IMR-90 (cell line): ENCODE results near the gene NOX1. TPM values are rescaled to one million over a fixed set of nuclear protein-coding genes. Genes with fewer than 3 reads are reported as not detected.

Source experiments
- ATAC-seq: fragments of 200-7000 bp; cut with Tn5 transposase; 2 replicates; pipeline ENCODE4 v1.9.1; 2020; ENCODE audit warnings: low read depth, mild to moderate bottlenecking, moderate library complexity
- BruUV-seq: library from RNA; stranded (reverse); fragments of 400-500 nt; replicated peaks from 2 replicates; lab custom pipeline; 2021; lab: Mats Ljungman, UMichigan
- CTCF ChIA-PET: fragments of 300-600 bp; formaldehyde crosslinking; extraction: SDS; loops from one replicate; lab custom pipeline; 2021; ENCODE audit warnings: antibody characterized with exemption; lab: Yijun Ruan, JAX
- POLR2A ChIA-PET: fragments of 300-600 bp; sonication (Branson Sonifier 250); formaldehyde crosslinking; loops from one replicate; lab custom pipeline; 2022; ENCODE audit warnings: antibody characterized with exemption; ENCODE audit not compliant: unreplicated experiment; lab: Charles Lee
- DNase-seq: peaks from one replicate; pipeline ENCODE4 v3.0.0; 2013
- H2AFZ ChIP-seq: replicated peaks from 2 replicates; pipeline ENCODE3; 2013; ENCODE audit warnings: low read length, mild to moderate bottlenecking; ENCODE audit not compliant: poor library complexity
- H2AK5ac ChIP-seq: 2 replicates; pipeline ENCODE4 v1.6.1; 2013; ENCODE audit warnings: low read depth, low read length, inconsistent platforms
- H2AK9ac ChIP-seq: replicated peaks from 2 replicates; pipeline ENCODE3; 2013; ENCODE audit warnings: mild to moderate bottlenecking, low read depth, low read length, moderate library complexity; ENCODE audit not compliant: poor library complexity
- H2BK120ac ChIP-seq: 2 replicates; pipeline ENCODE4 v1.6.1; 2013; ENCODE audit warnings: low read depth, low read length, inconsistent platforms
- H2BK15ac ChIP-seq: 3 replicates; pipeline ENCODE4 v1.6.1; 2013; ENCODE audit warnings: low read depth, low read length, inconsistent platforms
- H2BK20ac ChIP-seq: 2 replicates; pipeline ENCODE4 v1.6.1; 2013; ENCODE audit warnings: low read depth, mild to moderate bottlenecking, inconsistent platforms, low read length, moderate library complexity
- H2BK5ac ChIP-seq: 2 replicates; pipeline ENCODE4 v1.6.1; 2013; ENCODE audit warnings: mild to moderate bottlenecking, low read depth, low read length, inconsistent platforms; ENCODE audit not compliant: poor library complexity, severe bottlenecking
- H3K14ac ChIP-seq: replicated peaks from 2 replicates; pipeline ENCODE4 v1.6.1; 2013; ENCODE audit warnings: low read depth, low read length, inconsistent platforms
- H3K18ac ChIP-seq: 2 replicates; pipeline ENCODE4 v1.6.1; 2013; ENCODE audit warnings: low read depth, low read length, control low read depth
- H3K23ac ChIP-seq: 2 replicates; pipeline ENCODE4 v1.6.1; 2013; ENCODE audit warnings: low read depth, low read length, inconsistent platforms
- H3K27ac ChIP-seq: 2 replicates; pipeline ENCODE4 v1.5.1; 2013; ENCODE audit warnings: mild to moderate bottlenecking, control low read depth, low read length; ENCODE audit not compliant: insufficient read depth
- H3K27me3 ChIP-seq: 2 replicates; pipeline ENCODE4 v1.6.1; 2013; ENCODE audit warnings: low read length; ENCODE audit not compliant: control insufficient read depth, insufficient read depth
- H3K36me3 ChIP-seq: 2 replicates; pipeline ENCODE4 v1.6.1; 2013; ENCODE audit warnings: low read length, mixed read lengths; ENCODE audit not compliant: control insufficient read depth, insufficient read depth
- H3K4ac ChIP-seq: 2 replicates; pipeline ENCODE4 v1.6.1; 2013; ENCODE audit warnings: low read depth, low read length, inconsistent platforms
- H3K4me1 ChIP-seq: 2 replicates; pipeline ENCODE4 v1.6.1; 2013; ENCODE audit warnings: low read length, mixed read lengths; ENCODE audit not compliant: control insufficient read depth, insufficient read depth
- H3K4me2 ChIP-seq: 2 replicates; pipeline ENCODE4 v1.6.1; 2013; ENCODE audit warnings: low read depth, mild to moderate bottlenecking, control low read depth, low read length, moderate library complexity
- H3K4me3 ChIP-seq: 2 replicates; pipeline ENCODE4 v1.5.1; 2013; ENCODE audit warnings: low read depth, mild to moderate bottlenecking, control low read depth, low read length, moderate library complexity; ENCODE audit not compliant: insufficient read depth
- H3K56ac ChIP-seq: 2 replicates; pipeline ENCODE4 v1.6.1; 2013; ENCODE audit warnings: low read length, inconsistent platforms; ENCODE audit not compliant: insufficient read depth; ENCODE audit errors: extremely low read depth
- H3K79me1 ChIP-seq, 2 experiments: 2 replicates each; pipeline ENCODE4 v1.6.1; 2013; ENCODE audit warnings: low read length in 2 of 2, inconsistent platforms in 1 of 2, low read depth in 1 of 2
- H3K9ac ChIP-seq: 2 replicates; pipeline ENCODE4 v1.6.1; 2013; ENCODE audit warnings: low read depth, low read length, control low read depth
- H3K9me1 ChIP-seq: 2 replicates; pipeline ENCODE4 v1.6.1; 2013; ENCODE audit warnings: low read length, inconsistent platforms; ENCODE audit not compliant: insufficient read depth
- H3K9me3 ChIP-seq: 2 replicates; pipeline ENCODE4 v1.6.1; 2013; ENCODE audit warnings: low read length; ENCODE audit not compliant: control insufficient read depth, insufficient read depth
- H4K20me1 ChIP-seq: 2 replicates; pipeline ENCODE4 v1.6.1; 2013; ENCODE audit warnings: low read length, inconsistent platforms; ENCODE audit not compliant: insufficient read depth
- H4K5ac ChIP-seq: 2 replicates; pipeline ENCODE4 v1.6.1; 2013; ENCODE audit warnings: mild to moderate bottlenecking, low read depth, low read length, control low read depth
- H4K8ac ChIP-seq, 2 experiments: 2 replicates each; pipeline ENCODE4 v1.6.1; 2013; ENCODE audit warnings: low read depth in 2 of 2, low read length in 2 of 2, control low read depth in 1 of 2, inconsistent platforms in 1 of 2
- H4K91ac ChIP-seq: 2 replicates; pipeline ENCODE4 v1.6.1; 2013; ENCODE audit warnings: low read depth, low read length, inconsistent platforms; ENCODE audit not compliant: insufficient read depth
- BHLHE40 ChIP-seq: fragments of 150-350 bp; IDR thresholded peaks from 2 replicates; pipeline ENCODE4 v1.6.1; 2016; ENCODE audit warnings: mild to moderate bottlenecking, low read depth, low read length
- CEBPB ChIP-seq: IDR thresholded peaks from 2 replicates; pipeline ENCODE4 v1.6.1; 2012; ENCODE audit warnings: low read depth, low read length, improper control_type of control experiment
- CHD1 ChIP-seq: IDR thresholded peaks from 2 replicates; pipeline ENCODE4 v1.6.1; 2012; ENCODE audit warnings: low read depth, low read length, improper control_type of control experiment
- FOS ChIP-seq: fragments of 150-350 bp; IDR thresholded peaks from 2 replicates; pipeline ENCODE4 v1.6.1; 2016; ENCODE audit warnings: low read depth, low read length
- MAFK ChIP-seq: IDR thresholded peaks from 2 replicates; pipeline ENCODE4 v1.6.1; 2012; ENCODE audit warnings: low read depth, low read length, improper control_type of control experiment
- MAZ ChIP-seq: IDR thresholded peaks from 2 replicates; pipeline ENCODE4 v1.6.1; 2012; ENCODE audit warnings: low read depth, mild to moderate bottlenecking, low read length, improper control_type of control experiment, moderate library complexity, borderline replicate concordance
- MXI1 ChIP-seq: IDR thresholded peaks from 2 replicates; pipeline ENCODE4 v1.6.1; 2012; ENCODE audit warnings: low read depth, mild to moderate bottlenecking, low read length, moderate library complexity, borderline replicate concordance
- NFE2L2 ChIP-seq: fragments of 150-350 bp; IDR thresholded peaks from 2 replicates; pipeline ENCODE4 v1.6.1; 2016; ENCODE audit warnings: low read depth, mild to moderate bottlenecking, low read length
- POLR2A ChIP-seq: IDR thresholded peaks from 2 replicates; pipeline ENCODE4 v1.6.1; 2012; ENCODE audit warnings: mild to moderate bottlenecking, low read depth, low read length
- RAD21 ChIP-seq: IDR thresholded peaks from 2 replicates; pipeline ENCODE4 v1.6.1; 2012; ENCODE audit warnings: low read length, improper control_type of control experiment
- RCOR1 ChIP-seq: IDR thresholded peaks from 2 replicates; pipeline ENCODE4 v1.6.1; 2012; ENCODE audit warnings: mild to moderate bottlenecking, low read length, improper control_type of control experiment; ENCODE audit not compliant: insufficient replicate concordance
- RFX5 ChIP-seq: IDR thresholded peaks from 2 replicates; pipeline ENCODE4 v1.8.0; 2012; ENCODE audit warnings: low read depth, mild to moderate bottlenecking, low read length, moderate library complexity
- SMC3 ChIP-seq: fragments of 150-350 bp; IDR thresholded peaks from 2 replicates; pipeline ENCODE4 v1.6.1; 2016; ENCODE audit warnings: low read depth, mild to moderate bottlenecking, antibody characterized with exemption, low read length, moderate library complexity
- dilution Hi-C: fragments of 300-500 bp; cut with HindIII; formaldehyde crosslinking; loops from one replicate; pipeline ENCODE4 v1.14.3; 2018; ENCODE audit warnings: low sequenced_read_pairs; ENCODE audit not compliant: unreplicated experiment
- in situ Hi-C: fragments of 300-500 bp; cut with MboI; formaldehyde crosslinking; loops from 3 replicates; pipeline ENCODE4 v1.14.3; 2019; ENCODE audit warnings: low sequenced_read_pairs, inconsistent platforms, mixed read lengths
- intact Hi-C: fragments of 100-400 bp; cut with micrococcal nuclease; formaldehyde crosslinking; loops from 2 replicates; pipeline ENCODE4 v1.10.0; 2022
- polyA plus RNA-seq, 3 experiments: library from polyadenylated mRNA; depleted of rRNA; stranded (reverse); fragments of >200 nt; gene quantifications; 2 replicates each; pipeline ENCODE4 v1.2.3, GENCODE V29; 2012; ENCODE audit warnings: low replicate concordance in 1 of 3
- total RNA-seq: library from RNA; depleted of rRNA; stranded (reverse); fragments of >200 nt; gene quantifications from 2 replicates; pipeline ENCODE4 v1.2.3, GENCODE V29; 2012
- TF ChIP-seq, protein P1 (sequence below): fragments of 150-350 bp; IDR thresholded peaks from 2 replicates; pipeline ENCODE4 v1.6.1; 2017; ENCODE audit warnings: mild to moderate bottlenecking, antibody characterized with exemption, low read length, low read depth
- TF ChIP-seq, protein P2 (sequence below): fragments of 150-350 bp; IDR thresholded peaks from 2 replicates; pipeline ENCODE4 v1.6.1; 2016; ENCODE audit warnings: low read depth, mild to moderate bottlenecking, low read length, moderate library complexity, borderline replicate concordance

NOX1 gene
- total and polyA plus RNA-seq, 2 of the 4 experiments (the other 2 are of a cell fraction): not detected

DNA sequence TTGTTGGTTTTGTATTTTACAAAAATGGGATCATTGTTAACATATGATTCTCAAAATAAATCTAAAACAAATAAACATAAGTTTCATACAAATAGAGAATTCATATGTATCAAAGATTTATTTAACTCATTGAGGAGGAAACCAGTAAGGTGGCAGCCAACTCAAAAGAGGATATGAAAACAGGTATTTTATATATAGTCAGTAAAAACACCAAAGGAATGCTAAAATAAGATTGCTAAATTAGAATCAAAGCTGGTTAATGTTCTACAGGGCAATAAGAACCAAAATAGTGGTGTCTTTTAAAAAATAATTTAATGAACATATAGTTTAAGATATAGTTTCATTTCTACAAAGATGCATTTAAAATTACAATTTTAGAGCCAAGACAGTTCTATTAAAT is 31.5 kb upstream of the NOX1 start:
- Histone ChIP-seq H2AFZ (no peak overlapping the region), H2BK5ac (no peak overlapping the region), H3K36me3 (no peaks in the 10 kb centered on the region), H3K56ac (no peak overlapping the region), H4K8ac (no peak overlapping the region), H2BK20ac (no peak overlapping the region), H3K4ac (no peak overlapping the region), H4K91ac (no peak overlapping the region), H4K20me1 (no peaks in the 10 kb centered on the region), H3K27ac (no peak overlapping the region), H3K23ac (no peak overlapping the region), H3K14ac (no peak overlapping the region), H2AK9ac (no peak overlapping the region), H3K9ac (no peak overlapping the region), H3K4me2 (no peak overlapping the region), H3K18ac (no peak overlapping the region), H2BK15ac (no peak overlapping the region), H3K9me3 (no peaks in the 10 kb centered on the region), H3K9me1 (no peaks in the 10 kb centered on the region), H3K4me1 (no peaks in the 10 kb centered on the region), H2BK120ac (no peak overlapping the region), H3K27me3 (no peaks in the 10 kb centered on the region; the same call in 1 of the 2 replicates), H4K5ac (no peak overlapping the region), H2AK5ac (no peak overlapping the region), H3K4me3 (no peak overlapping the region), H3K79me1 (no peaks in the 10 kb centered on the region)
- intact Hi-C loops: no loop called here
- TF ChIP-seq MAFK (no peak), RFX5 (no peak), RAD21 (no peak), CHD1 (no peak), CEBPB (no peak), FOS (no peak), SMC3 (no peak), MXI1 (no peak), NFE2L2 (no peak), BHLHE40 (no peak), RCOR1 (no peak), POLR2A (no peak), MAZ (no peak)
- TF ChIP-seq, protein P1, sequence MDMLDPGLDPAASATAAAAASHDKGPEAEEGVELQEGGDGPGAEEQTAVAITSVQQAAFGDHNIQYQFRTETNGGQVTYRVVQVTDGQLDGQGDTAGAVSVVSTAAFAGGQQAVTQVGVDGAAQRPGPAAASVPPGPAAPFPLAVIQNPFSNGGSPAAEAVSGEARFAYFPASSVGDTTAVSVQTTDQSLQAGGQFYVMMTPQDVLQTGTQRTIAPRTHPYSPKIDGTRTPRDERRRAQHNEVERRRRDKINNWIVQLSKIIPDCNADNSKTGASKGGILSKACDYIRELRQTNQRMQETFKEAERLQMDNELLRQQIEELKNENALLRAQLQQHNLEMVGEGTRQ: no peak
- TF ChIP-seq, protein P2, sequence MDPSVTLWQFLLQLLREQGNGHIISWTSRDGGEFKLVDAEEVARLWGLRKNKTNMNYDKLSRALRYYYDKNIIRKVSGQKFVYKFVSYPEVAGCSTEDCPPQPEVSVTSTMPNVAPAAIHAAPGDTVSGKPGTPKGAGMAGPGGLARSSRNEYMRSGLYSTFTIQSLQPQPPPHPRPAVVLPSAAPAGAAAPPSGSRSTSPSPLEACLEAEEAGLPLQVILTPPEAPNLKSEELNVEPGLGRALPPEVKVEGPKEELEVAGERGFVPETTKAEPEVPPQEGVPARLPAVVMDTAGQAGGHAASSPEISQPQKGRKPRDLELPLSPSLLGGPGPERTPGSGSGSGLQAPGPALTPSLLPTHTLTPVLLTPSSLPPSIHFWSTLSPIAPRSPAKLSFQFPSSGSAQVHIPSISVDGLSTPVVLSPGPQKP: no peak
- CTCF ChIA-PET: no interaction called here
- no TSS peak for BruUV-seq
- ATAC-seq (no peak), DNase-seq (no peak)
- POLR2A ChIA-PET: no interaction called here
- dilution Hi-C loops: no loop called here
- in situ Hi-C loops: no loop called here
